HT1080 (cell line): ENCODE measurements around the gene PAFAH2. TPM values are rescaled to one million over a fixed set of nuclear protein-coding genes. Genes with fewer than 3 reads are reported as not detected.
A peak's percentile ranks its signal among the peaks of the same experiment; 100 is the strongest.

ENCODE experiments used
- DNase-seq: peaks from one replicate; pipeline ENCODE4 v3.0.0-alpha.2; 2015; ENCODE audit warnings: low read depth
- total RNA-seq: library from RNA; depleted of rRNA; stranded (reverse); fragments of >200 nt; shearing (Covaris generic); gene quantifications from 2 replicates; pipeline ENCODE4 v1.2.3, GENCODE V29; 2014

The PAFAH2 gene
- total RNA-seq, 1 experiment from 2014 or later, result 5.4 TPM

DNA sequence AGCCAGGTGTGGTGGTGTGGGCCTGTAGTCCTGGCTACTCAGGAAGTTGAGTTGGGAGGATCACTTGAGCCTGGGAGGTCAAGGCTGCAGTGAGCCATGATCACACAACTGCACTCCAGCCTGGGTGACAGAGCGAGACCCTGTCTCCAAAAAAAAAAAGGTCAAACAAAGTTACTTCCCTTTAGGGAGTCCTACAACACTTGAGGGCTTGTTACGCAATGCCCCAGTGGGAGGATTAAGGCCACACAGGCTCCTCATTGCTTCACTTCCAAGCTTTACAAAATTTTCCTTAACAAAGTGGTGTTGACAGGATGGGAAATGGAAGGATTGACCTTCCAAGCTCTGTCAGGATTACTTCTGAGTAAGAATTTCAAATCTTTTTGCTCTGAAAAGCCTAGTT lies 17.5 kb upstream of the PAFAH2 start:
- no peak for DNase-seq

DNA sequence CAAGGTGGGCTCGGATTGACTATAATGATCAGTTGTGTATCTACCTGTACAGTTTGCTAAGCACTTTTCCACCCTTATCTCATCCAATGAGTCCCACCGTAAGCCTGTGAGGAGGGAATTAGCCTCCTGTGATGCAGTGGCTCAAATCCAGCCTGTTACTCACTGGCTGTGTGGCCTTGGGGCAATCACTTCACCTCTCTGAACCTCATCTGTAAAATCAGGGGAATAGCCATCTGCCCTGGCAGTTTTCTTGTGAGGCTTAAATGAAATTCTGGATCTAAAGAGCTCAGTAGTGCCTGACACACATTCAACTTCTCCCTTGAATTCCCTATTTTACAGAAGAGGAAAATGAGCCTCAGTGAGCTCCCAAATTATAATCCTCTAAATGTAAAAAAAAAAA lies 16.3 kb upstream of the PAFAH2 start:
- no peak for DNase-seq

DNA sequence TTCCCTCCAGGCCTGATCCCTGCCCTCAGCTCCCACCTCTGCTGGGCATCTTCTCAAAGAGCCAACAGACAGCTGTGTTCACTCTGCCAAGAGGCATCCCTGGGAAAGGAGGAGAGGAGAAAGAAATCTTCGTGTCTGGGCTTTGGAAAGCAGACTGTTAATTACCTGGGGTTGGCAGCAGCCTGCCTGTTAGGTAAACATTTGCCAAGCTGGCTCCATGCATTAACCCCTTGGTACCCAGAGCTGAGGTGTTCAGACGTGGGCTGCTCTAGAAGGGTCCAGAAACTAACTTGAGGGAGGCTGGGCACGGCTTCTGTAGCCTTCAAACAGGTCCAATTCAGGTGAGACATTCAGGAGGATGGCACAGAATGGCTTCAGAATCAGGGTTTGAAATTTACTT lies 15.0 kb upstream of the PAFAH2 start:
- no peak for DNase-seq

DNA sequence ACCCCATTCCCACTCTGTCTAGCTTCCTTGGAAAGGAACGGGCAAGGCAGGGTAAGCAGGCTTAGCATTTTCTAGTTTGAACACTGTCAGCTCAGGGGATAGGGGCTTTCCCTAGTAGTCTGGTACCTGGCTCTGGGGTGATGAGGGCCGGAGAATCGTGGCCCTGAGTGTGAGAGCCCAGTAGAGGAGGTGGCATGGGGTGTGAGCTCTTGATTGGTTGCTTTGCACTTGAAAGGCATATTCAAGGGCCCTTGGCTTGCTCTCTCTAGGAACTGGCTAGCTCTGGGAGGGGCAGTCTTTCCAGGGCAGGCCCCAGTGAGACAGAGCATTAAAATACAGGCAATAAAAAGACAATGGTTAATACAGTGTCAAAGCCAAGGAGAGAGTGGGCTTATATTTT lies 13.0 kb upstream of the PAFAH2 start:
- no peak for DNase-seq

DNA sequence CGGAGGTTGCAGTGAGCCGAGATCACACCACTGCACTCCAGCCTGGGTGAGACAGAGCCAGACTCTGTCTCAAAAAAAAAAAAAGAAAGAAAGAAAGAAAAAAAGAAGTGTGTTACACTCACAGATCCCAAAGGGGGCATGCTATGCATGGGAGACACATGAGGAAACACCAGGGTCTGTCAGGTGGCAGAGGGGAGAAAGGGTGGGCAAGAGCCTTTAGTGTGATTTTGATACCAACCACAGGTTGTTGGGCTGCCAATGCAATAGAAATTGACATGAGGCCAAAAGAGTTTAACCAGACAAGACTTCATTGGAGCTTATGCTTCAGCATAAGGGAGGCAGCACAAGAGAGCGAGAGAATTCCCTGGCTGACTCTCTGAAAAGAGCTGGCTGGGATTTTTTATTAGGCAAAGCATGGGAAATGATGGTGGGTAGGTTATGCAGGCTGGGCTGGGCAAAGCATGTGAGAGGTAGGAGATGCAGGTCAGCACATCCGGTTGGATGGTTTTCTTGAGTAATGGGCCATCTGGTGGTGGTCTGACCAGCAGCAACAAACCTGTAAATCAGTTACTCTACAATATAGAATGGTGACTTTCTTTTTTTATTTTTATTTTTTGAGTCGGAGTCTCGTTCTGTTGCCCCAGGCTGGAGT lies 12.1 kb upstream of the PAFAH2 start:
- DNase-seq, result peak; percentile 52

DNA sequence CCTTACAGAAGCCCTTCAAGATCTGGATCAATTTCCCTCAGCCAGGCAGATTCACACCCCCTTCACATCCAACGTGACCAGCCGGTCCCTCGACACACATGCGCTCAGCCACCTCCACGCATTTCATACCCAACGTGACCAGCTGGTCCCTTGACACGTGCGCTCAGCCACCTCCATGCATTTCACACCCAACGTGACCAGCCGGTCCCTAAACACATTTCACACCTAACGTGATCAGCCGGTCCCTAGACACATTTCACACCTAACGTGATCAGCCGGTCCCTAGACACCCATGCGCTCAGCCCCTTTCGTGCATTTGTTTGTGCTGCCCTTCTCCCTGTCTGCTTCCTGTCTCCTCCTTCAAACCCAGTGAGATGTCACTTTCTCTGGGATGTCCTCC lies 8.8 kb upstream of the PAFAH2 start:
- no peak for DNase-seq

DNA sequence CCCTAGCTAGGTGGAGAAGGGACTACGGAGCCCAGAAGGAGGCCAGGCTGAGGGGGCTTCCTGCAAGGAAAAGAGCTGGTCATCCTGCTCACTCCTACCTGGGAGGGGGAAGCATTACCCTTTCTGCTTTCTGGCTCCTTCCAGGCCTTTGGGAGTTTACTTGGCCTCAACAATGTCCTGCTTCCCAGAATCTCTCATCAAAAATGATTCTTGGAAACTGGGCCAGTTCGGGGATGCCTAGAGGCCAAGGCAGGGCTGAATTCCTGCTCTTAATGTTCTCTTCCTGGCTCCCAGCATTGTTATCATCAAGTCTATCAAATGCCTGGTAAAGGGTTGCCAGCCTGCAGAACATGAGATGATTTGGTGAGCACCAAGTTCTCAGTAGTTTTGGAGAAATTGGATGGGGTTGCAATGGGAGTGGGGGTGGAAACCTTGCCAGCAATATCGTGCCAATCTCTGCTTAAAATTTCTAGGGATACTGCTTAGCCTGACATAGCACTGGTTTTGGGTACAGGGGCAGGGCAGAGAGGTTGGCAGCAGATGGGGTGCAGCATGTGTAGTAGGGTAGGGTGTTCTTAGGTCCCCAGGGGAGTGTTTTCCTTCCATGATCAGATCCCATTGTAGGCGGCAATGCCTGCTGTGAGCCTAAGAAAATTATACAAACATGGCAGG lies 7.7 kb upstream of the PAFAH2 start:
- DNase-seq, result no peak

DNA sequence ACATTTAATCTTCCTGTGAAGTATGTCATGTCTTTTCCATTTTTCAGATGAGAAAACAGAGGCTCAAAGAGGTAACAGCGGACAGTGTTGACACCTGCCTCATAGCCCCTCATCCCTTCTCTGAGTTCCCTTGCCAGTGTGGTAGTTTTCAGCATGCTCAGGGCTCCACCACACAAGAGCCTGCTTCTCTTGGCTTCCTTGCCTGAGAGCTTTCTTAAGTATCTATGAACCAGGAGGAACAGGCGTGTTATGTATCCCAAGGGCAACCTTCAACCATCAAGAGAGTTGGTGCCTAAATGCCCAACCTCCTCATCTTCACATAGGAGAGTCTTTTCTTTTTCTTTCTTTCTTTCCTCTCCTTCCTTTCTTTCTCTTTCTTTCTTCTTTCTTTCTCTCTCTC lies 5.9 kb upstream of the PAFAH2 start:
- DNase-seq, result no peak

DNA sequence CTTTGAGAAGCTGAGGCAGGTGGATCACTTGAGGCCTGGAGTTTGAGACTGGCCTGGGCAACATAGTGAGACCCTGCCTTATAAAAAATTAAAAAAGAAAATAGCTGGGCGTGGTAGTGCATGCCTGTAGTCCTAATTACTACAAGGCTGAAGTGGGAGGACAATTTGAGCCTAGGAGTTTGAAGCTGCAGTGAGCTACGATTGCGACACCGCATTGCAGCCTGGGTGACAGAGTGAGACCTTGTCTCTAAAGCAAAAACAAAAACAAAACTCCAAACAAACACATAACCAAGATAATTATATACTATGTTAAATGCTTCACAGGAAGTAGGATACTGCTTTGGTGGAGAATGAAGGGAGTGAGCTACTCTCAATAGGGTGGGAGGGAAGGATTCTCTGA lies 5.4 kb upstream of the PAFAH2 start:
- no peak for DNase-seq

DNA sequence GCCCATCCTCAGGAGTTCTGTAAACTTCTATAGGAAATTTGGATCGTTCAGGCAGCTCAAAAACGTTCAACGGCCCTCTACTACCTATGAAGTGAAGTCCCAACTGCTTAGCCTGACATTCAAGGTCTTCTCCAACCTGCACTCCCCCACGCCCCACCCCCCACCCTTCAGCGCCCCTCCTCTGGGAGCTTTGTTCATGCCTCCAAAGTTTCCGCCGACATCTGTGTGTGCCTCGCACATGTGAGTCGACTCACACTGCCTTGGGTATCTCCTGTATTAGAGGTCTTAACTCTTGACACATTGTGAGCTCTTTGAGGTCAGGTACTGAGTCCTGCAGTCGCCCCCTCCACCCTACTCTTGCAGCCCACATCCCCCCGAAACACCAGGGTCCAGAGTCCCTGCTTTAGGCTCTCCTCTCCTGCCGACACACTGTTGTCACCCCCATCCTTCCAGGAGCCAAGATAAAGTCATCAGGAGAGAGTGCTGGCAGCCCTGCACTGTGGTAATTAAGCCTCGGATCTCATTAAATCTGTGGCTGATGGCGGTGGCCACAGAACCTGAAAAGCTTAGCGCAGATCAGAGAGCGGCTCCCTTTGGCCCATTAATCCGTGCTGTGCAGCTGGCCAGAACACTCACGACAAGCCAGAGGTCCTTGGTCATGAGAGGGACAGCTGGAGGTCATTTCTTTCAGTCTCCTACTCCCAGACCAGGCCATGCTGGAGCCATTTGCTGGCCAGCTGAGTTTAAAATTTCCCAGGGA lies 1.4 kb upstream of the PAFAH2 start:
- no peak for DNase-seq

DNA sequence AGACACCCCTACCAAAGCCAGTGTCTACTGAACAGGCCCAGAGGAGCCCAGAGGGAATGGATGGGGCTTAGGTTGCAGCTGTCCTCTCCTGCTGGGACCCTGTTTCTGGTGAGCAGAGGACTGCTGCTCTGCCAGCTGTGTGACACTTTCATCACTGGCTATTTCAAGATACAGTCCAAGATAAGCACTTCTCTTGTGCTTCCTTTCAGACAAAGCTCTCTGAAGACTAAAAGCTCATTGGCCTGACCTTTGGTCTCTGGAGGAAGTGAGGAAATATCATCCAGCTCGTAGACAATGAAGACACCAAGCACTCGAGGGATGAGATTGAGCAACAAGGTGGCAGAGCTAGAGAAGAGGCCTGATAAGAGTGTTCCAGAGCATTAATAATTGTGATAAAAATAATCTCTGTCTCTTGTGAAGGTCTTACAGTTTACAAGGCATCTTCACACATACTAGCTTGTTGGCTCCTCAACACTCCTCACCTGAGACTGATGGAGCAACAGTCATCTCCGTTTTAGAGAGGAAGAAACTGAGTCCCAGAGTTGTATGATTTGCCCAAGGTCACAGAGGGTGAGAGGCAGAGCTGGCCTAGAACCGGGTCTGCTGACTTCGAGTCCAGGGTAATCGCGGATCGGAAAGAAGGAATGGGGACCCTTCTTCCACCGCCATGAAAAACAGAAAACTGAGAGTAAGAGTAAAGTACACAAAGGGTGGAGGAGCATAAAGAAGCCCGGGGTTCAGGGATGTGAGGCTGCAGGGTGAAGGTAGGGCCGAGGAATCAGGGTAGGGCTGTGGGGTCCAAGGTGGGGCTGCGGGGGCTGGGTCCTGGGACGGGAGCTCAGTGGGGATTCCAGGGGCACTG lies 666 bp downstream of the PAFAH2 start:
- peak; percentile 33 for DNase-seq

DNA sequence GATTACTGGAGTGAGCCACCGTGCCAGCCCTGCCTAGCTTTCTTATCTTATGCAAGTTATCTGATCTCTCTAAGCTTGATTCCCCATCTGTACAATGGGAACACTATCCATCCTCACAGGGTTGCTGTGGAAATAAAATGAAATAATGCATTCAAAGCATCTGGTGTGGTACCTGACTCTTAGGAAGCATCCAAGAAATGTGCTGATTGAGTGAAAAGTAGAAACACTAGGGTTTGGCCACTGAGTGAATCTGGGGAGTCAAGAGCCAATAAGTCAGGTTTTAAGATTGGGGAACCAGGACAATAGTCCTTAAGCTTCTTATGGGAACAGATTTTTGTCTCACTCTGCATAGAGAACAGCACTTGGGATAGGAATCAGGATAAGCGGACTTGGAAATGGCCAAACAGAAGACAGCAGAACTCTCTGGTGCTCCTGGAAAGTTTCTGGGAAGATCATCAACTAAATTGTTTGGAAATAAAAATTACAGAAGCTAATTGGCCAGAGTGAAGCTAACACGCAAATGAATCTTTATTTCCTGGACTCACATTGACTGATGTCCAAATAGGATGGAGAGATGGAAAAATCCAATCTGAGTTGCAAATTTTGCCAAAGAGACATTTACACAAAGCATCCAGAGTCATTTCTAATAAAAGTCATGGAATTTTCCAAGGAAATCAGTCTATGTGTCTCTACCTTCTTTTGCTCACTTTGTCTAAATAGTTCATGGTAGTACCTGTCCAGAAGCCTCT lies 3.3 kb downstream of the PAFAH2 start:
- DNase-seq, result no peak

DNA sequence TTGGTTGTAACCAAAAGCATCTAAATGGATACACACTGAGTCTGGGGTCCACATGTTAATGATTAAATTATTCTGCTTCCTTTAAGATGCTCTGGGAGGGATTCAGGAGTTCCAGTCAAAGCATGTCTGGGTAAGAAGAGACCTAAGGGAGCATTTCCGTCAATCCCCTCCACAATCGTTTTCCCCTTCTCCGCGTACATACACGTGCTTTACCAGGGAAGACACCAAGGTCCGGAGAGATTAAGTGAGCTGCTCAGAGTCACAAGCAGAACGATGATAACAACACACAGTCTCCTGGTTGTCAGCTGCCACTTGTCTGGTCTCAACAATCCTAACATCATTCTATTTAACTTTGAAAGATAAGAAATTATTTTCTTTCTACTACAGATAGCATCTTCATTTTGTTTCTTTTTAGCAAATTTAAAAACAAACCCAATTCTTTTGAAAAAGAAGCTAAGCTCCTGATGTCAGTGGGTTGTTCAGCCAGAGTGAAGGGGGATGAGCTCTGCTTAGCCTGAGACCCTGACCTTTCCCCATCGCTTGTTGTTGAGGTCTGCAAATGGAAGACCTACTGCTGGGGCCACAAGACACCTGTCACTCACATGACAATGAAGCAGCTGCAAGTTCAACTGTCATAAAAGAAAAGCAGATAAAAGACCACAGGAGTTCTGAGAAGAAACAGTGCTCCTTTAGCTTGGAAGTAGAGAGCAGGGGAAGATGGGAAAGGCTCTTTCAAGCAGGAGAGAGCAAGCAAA lies 4.5 kb downstream of the PAFAH2 start:
- DNase-seq, result no peak

DNA sequence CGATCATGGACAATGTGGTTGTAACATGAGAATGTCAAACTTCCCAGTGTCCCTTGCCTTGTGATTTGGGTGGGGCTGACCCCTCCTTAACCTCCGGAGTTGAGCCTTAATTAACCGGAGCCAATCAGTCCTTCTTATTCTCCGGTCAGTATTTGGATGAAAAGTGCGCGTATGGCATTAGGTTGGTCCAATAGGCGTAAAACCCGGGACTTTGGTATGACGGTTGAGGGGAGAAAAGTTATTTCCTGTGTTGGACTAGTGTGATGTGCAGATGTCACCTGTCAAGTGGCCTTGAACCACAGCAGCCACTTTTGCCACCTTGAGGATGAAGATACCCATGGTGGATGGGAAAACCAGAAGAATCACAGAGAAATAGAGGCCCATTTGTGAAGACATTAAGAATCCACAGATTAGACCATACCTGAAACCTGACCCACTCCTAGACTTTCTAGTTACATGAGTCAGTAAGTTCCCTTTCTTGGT lies 5.1 kb downstream of the PAFAH2 start:
- no peak for DNase-seq

DNA sequence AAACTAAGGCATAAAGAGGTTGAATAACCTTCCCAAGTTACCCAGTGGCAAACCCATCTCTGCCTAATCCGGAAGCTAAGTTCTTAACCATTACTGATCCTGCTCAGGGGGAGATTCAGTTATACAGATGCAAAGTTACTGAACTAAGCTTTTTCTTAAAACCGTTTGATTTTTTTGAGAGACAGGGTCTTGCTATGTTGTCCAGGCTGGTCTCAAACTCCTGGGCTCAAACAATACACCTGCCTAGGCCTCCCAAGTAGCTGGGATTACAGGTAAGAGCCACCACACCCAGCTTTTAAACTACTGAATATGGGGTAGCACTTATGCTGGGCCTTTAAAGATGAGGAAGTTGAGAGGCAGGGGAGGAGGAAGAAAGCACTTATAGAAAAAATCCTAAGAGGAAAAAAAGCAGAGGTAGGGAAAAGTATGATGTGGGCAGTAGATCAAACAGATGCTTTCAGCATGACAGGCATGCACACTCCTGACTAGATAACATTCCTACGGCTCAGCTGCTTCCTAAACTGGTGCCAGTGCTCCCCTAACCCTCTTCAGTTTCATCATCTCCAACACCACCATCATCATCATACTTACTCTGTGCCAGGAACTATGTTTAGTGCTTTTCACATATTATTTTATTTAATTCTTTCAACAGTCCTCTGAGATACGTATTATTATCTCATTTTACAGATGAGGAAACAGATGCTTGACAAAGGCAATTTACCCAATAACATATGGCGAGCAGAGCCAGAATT lies 5.8 kb downstream of the PAFAH2 start:
- DNase-seq, result peak; percentile 44

DNA sequence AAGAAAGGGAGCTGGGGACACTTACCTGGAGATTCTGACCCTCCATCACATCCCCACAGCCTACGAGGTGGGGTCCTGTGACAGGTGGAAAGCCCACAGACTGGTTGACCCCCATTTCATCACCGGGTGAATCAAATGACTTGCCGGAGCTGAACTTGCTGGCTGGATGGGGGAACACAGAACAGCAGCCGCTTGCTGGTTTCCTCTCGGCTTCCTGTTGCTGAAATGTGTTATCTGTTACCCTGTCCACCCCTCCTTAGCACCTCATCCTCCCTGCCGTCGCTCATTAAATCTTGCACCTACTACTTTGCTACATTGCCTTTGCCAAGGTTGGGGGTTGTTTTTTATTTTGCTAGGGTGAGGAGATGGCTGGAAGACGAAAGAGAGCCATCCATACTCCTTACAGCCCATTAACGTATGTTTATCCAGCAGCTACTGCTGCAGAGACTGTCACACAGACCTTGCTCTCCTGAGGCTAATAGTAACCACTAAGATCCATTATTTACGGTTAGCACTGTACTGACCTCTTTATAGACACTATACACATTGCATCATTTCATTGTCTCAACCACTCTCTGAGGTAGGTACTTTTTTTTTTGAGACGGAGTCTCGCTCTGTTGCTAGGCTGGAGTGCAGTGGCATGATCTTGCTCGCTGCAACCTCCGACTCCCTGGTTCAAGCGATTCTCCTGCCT lies 7.0 kb downstream of the PAFAH2 start:
- DNase-seq, result no peak

DNA sequence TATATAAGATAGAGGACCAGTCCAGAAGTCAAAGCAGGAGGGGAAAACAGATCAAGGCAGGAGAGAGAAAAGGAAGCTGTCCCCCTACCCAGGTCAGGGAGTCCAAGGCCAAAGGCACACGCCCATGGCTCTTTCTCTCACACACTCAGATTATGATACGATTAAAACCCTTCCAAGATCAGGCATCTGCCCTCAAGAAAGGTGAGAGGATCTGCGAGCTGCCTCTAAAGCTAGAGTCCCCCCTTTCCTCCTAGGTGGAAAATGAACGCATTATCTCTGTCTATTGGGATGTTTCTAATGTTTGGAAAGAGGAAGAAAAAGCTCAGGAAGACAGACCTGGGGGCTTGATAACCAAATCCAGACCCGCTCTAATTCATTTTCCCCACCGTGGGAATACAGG lies 7.6 kb downstream of the PAFAH2 start:
- no peak for DNase-seq

DNA sequence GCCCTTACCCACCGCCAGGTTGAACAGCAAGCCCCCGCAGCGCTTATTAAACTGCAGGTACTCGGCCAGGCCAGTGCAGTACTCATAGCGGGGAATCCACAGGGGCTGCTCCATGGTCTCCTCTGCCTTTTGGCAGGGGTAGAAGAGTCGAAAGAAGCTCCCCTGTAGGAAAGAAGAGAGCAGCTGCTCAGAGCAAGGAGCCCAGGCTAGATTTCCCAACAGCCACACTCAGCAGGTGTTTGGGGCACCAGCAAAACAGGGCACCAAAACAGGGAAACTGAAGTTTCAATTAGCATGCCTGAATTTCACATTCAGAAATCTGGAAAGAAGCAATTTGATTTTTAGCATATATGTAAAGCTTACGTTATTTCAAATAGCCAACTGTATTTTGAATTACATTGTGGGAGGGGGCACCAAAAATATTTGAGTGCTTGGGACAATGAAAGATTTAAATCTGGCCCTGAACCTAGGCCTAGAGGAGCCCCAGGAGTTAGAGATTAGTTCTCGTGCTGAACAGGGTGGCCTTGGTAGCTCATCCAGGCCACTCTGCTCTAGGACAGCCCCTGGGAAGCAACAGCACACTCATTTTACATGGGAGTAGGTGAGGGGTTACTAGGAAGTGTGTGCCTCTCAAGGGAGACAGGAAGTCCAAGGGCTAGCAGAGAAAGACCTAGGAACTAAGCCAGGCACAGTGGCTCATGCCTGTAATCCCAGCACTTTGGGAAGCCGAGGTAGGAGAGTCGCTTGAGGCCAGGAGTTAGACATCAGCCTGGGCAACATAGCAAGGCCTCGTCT lies 8.2 kb downstream of the PAFAH2 start:
- DNase-seq, result no peak
